EL (cell line): Measurements from ENCODE around the gene FNDC1.

ENCODE experiments used
- DNase-seq: peaks from one replicate; pipeline ENCODE4 v3.0.0-alpha.2; 2016

The FNDC1 gene

GRCh38 chr6:159163901-159164370 lies 5.3 kb upstream of the FNDC1 start:
- DNase-seq: peak; percentile 62

- peak; percentile 57 for DNase-seq
These were observed 536 bp upstream of the FNDC1 start for GRCh38 chr6:159168536-159169192.

- DNase-seq: peak; percentile 46
These were observed 545 bp downstream of the FNDC1 start for GRCh38 chr6:159169557-159170332.

GRCh38 chr6:159170333-159170672 lies 1.1 kb downstream of the FNDC1 start:
- DNase-seq: no peak

- DNase-seq: peak; percentile 60
These were observed 2.0 kb downstream of the FNDC1 start for GRCh38 chr6:159170999-159171712.

GRCh38 chr6:159172091-159172491 lies 2.9 kb downstream of the FNDC1 start:
- no peak for DNase-seq

- peak; percentile 68 for DNase-seq
These were observed 5.2 kb downstream of the FNDC1 start for GRCh38 chr6:159174263-159174969.

GRCh38 chr6:159176913-159177312 lies 7.7 kb downstream of the FNDC1 start:
- DNase-seq: no peak

- DNase-seq: no peak
These were observed 9.6 kb downstream of the FNDC1 start for GRCh38 chr6:159178847-159179246.

- peak; percentile 35 for DNase-seq
These were observed 10.8 kb downstream of the FNDC1 start for GRCh38 chr6:159180001-159180400.

GRCh38 chr6:159181914-159182313 lies 12.7 kb downstream of the FNDC1 start:
- DNase-seq: no peak

- peak; percentile 37 for DNase-seq
These were observed 15.4 kb downstream of the FNDC1 start for GRCh38 chr6:159184559-159184958.

- no peak for DNase-seq
These were observed 21.3 kb downstream of the FNDC1 start for GRCh38 chr6:159190460-159190859.

GRCh38 chr6:159193923-159194322 lies 24.7 kb downstream of the FNDC1 start:
- DNase-seq: no peak

GRCh38 chr6:159194421-159194820 lies 25.2 kb downstream of the FNDC1 start:
- DNase-seq: no peak

- no peak for DNase-seq
These were observed 27.3 kb downstream of the FNDC1 start for GRCh38 chr6:159196430-159196975.

GRCh38 chr6:159197251-159197650 lies 28.1 kb downstream of the FNDC1 start:
- no peak for DNase-seq

GRCh38 chr6:159201336-159201735 lies 32.1 kb downstream of the FNDC1 start:
- DNase-seq: no peak

- peak; percentile 95 for DNase-seq
These were observed 34.3 kb downstream of the FNDC1 start for GRCh38 chr6:159203304-159204005.

GRCh38 chr6:159204605-159205004 lies 35.4 kb downstream of the FNDC1 start:
- no peak for DNase-seq

GRCh38 chr6:159212028-159212427 lies 42.8 kb downstream of the FNDC1 start:
- no peak for DNase-seq
